Duodenal mucosa (tissue), 2 donors: ENCODE results near the gene PVALEF.
A peak's percentile ranks its signal among the peaks of the same experiment; 100 is the strongest.

Source experiments
- H3K27ac ChIP-seq: one replicate; pipeline ENCODE4 v1.7.0; 2013; ENCODE audit warnings: low read depth, low read length
- H3K27me3 ChIP-seq, 2 donors: one replicate each; pipeline ENCODE4 v1.7.0; 2013; ENCODE audit warnings: low read length in 2 of 2, control low read depth in 1 of 2; ENCODE audit not compliant: insufficient read depth in 2 of 2, control insufficient read depth in 1 of 2
- H3K36me3 ChIP-seq, 2 donors: one replicate each; pipeline ENCODE4 v1.7.0; 2013; ENCODE audit warnings: low read length in 2 of 2, control low read depth in 1 of 2; ENCODE audit not compliant: insufficient read depth in 2 of 2, control insufficient read depth in 1 of 2
- H3K4me1 ChIP-seq, 2 donors: one replicate each; pipeline ENCODE4 v1.7.0; 2013; ENCODE audit warnings: low read length in 2 of 2, control low read depth in 1 of 2; ENCODE audit not compliant: insufficient read depth in 2 of 2, control insufficient read depth in 1 of 2
- H3K4me3 ChIP-seq, 2 donors: one replicate each; pipeline ENCODE4 v1.7.0; 2013; ENCODE audit warnings: low read length in 2 of 2, low read depth in 1 of 2
- H3K9ac ChIP-seq, 2 donors: one replicate each; pipeline ENCODE4 v1.7.0; 2013; ENCODE audit warnings: low read length in 2 of 2, low read depth in 1 of 2
- H3K9me3 ChIP-seq, 2 donors: one replicate each; pipeline ENCODE4 v1.7.0; 2013; ENCODE audit warnings: low read length in 2 of 2, control low read depth in 1 of 2; ENCODE audit not compliant: control insufficient read depth in 1 of 2

Gene PVALEF

GRCh38 chr17:81129289-81129688 is 36.0 kb upstream of the PVALEF start:
- Histone ChIP-seq H3K9ac (peak overlapping the region; percentile 18 to 41), H3K27me3 (no peaks in the 10 kb centered on the region), H3K27ac (no peak overlapping the region), H3K4me3 (no peak overlapping the region), H3K36me3 (peaks cover 0 to 11% of the 10 kb centered on the region in 2 donors), H3K9me3 (no peaks in the 10 kb centered on the region), H3K4me1 (peaks cover 14 to 23% of the 10 kb centered on the region in 2 donors)

- peak overlapping the region; percentile 73 to 78 for H3K4me3 ChIP-seq
- H3K9ac ChIP-seq = peak overlapping the region; percentile 18 to 41
These were observed 35.5 kb upstream of the PVALEF start for GRCh38 chr17:81129711-81130367.

DNA sequence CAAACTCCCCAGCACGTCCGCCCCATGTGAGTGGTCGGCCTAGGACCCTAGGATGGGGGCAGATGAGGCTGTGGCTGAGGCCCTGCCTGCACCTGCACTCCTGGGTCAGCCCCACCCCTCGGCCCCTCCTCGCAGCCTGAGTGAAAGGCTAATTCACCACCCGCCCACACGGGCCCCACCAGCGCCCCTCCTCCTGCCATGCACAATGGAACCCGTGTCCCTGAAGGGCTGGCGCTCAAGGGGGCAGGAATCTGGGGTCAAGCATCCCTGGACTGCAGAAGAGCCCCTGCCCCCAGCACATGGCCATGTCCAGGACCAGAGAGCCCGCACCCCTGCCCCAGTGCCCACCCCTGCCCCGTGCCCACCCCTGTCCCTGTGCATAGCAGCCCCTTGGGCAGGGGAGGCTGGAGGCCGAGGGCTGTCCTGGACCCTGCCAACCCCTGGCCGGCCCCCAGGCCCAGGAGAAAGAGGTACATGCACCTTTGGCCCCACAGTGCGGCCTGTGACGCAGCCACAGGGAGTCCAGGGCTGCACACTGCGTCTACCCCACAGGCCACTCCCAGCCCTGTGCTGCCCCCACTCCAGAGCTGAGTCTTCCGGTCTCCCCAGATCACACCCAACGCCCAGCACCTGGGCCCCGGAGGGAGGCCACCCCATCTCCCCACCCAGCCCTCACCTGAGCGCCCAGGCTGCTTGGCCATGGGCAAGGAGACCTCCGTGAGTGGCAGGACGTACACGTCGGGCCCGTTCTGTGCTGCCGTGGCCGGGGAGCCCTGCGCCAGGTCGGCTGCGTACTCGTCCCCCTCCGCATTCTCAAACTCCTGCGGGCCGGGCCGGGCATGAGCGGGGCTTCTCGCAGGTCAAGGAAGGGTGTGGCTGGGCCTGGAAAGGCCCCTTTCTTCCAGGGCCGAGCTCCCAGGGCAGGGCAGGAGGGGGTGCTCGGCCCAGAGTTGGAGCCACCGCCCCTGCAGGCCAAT is 34.6 kb upstream of the PVALEF start:
- H3K27me3 ChIP-seq = no peaks in the 10 kb centered on the region
- peak overlapping the region; percentile 81 to 98 for H3K9ac ChIP-seq
- H3K4me1 ChIP-seq = peaks cover 14 to 26% of the 10 kb centered on the region in 2 donors
- peak overlapping the region; percentile 73 to 78 for H3K4me3 ChIP-seq
- H3K27ac ChIP-seq = peak overlapping the region; percentile 89
- H3K36me3 ChIP-seq = peaks cover 0 to 7% of the 10 kb centered on the region in 2 donors
- no peaks in the 10 kb centered on the region for H3K9me3 ChIP-seq

More at GRCh38 chr17:81129711-81130367, 35.5 kb upstream of the PVALEF start:
- H3K27ac ChIP-seq = no peak overlapping the region
- peaks cover 14 to 23% of the 10 kb centered on the region in 2 donors for H3K4me1 ChIP-seq
- peaks cover 0 to 7% of the 10 kb centered on the region in 2 donors for H3K36me3 ChIP-seq
- H3K9me3 ChIP-seq = no peaks in the 10 kb centered on the region
- no peaks in the 10 kb centered on the region for H3K27me3 ChIP-seq

- peak overlapping the region; percentile 73 to 78 for H3K4me3 ChIP-seq
- peak overlapping the region; percentile 81 to 98 for H3K9ac ChIP-seq
- H3K27me3 ChIP-seq = no peaks in the 10 kb centered on the region
- no peaks in the 10 kb centered on the region for H3K9me3 ChIP-seq
- peak overlapping the region; percentile 89 for H3K27ac ChIP-seq
- peaks cover 0 to 1% of the 10 kb centered on the region in 2 donors for H3K36me3 ChIP-seq
- H3K4me1 ChIP-seq = peaks cover 14 to 26% of the 10 kb centered on the region in 2 donors
These were observed 33.7 kb upstream of the PVALEF start for GRCh38 chr17:81131486-81132196.

DNA sequence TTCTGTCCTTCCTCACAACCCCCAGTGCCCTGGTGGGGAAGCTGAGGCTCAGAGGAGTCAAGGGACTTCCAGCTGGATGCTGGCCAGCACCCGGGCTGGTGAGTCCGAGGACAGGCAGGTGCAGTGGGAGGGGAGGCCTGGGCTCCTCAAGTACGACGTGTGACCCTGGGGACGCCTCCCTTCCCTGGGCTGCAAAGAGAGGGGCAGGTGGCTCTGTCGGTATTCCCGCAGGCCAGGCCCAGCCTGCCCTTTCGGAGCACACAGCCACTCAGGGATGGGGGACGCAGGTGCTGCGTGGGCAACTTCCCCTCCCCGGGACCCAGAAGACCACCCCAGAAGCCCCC is 33.1 kb upstream of the PVALEF start:
- Histone ChIP-seq H3K4me3 (peak overlapping the region; percentile 54 to 78), H3K9ac (peak overlapping the region; percentile 49 to 98), H3K27me3 (no peaks in the 10 kb centered on the region), H3K4me1 (peaks cover 14 to 26% of the 10 kb centered on the region in 2 donors), H3K27ac (peak overlapping the region; percentile 77), H3K36me3 (no peaks in the 10 kb centered on the region), H3K9me3 (no peaks in the 10 kb centered on the region)

- peak overlapping the region; percentile 54 to 78 for H3K4me3 ChIP-seq
- peak overlapping the region; percentile 49 to 98 for H3K9ac ChIP-seq
- no peaks in the 10 kb centered on the region for H3K36me3 ChIP-seq
- H3K9me3 ChIP-seq = no peaks in the 10 kb centered on the region
- H3K27me3 ChIP-seq = no peaks in the 10 kb centered on the region
- H3K4me1 ChIP-seq = peaks cover 14 to 26% of the 10 kb centered on the region in 2 donors
- H3K27ac ChIP-seq = peak overlapping the region; percentile 77
These were observed 32.3 kb upstream of the PVALEF start for GRCh38 chr17:81132770-81133723.

DNA sequence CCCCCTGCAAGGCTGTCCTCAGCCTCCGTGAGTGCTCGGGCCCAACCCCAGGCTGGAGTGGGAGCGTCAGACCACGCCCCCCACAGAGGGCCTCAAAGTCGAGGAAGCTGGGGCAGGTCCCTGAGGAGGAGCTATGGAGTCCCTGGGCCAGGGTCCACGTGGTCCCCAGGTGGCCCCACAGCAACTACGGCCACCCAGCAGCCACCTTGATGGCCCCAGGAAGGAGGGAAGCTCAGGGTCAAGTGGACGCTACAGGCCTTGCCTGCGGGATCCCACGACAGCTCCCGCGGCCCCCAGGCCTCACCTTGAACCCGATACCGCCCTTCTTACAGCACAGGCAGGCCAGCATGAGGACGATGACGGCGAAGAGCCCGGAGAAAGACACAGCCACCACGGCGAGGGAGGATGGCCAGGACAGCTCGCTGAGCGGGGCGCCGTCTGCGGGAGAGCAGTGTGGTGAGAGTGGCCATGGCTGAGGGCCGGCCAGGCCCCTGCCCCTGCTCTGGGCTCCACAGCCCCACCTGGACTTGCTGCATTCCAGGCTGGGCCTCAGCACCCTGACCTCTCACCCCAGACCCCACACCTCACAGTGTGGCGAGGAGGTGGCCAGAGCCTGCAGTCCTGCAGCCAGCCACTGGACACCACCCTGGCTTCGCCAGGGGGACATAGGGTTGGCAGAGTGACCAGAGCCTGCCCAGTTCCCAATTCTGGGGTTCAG is 31.1 kb upstream of the PVALEF start:
- no peak overlapping the region for H3K4me3 ChIP-seq
- peaks cover 14 to 26% of the 10 kb centered on the region in 2 donors for H3K4me1 ChIP-seq
- H3K27me3 ChIP-seq = no peaks in the 10 kb centered on the region
- no peak overlapping the region for H3K9ac ChIP-seq
- no peak overlapping the region for H3K27ac ChIP-seq
- H3K9me3 ChIP-seq = no peaks in the 10 kb centered on the region
- H3K36me3 ChIP-seq = no peaks in the 10 kb centered on the region

GRCh38 chr17:81135505-81136278 is 29.6 kb upstream of the PVALEF start:
- Histone ChIP-seq H3K36me3 (no peaks in the 10 kb centered on the region), H3K27me3 (no peaks in the 10 kb centered on the region), H3K9me3 (no peaks in the 10 kb centered on the region), H3K27ac (no peak overlapping the region), H3K9ac (no peak overlapping the region), H3K4me1 (peaks cover 14 to 26% of the 10 kb centered on the region in 2 donors), H3K4me3 (no peak overlapping the region)
